ENCODE measurements around the gene MLXIP. TPM values are rescaled to one million over a fixed set of nuclear protein-coding genes. Genes with fewer than 3 reads are reported as not detected.

MLXIP gene
- total RNA-seq, result 36.2 and 55.7 TPM in 2 replicates

GRCh38 chr12:122078141-122079032, at the start of gene MLXIP:
TSS of gene MLXIP (plus strand) at chr12:122078756. CDS start at chr12:122078854, 98 bp downstream.

GRCh38 chr12:122174155-122174845, 95.7 kb downstream of the MLXIP start, which contains the start of gene IL31:
TSS of gene IL31 (minus strand) at chr12:122174221. CDS start at chr12:122174172, 49 bp downstream.

GRCh38 chr12:122182887-122183587, 104.5 kb downstream of the MLXIP start, which contains the start of gene LRRC43:
TSS of gene LRRC43 (plus strand) at chr12:122183123. CDS start at chr12:122183145, 22 bp downstream.

Other genes with a start within 250 kb of the MLXIP start
- gene HPD, start 219.9 kb upstream of the MLXIP start, total RNA-seq, result not detected in 2 replicates
- 41.6 and 106 TPM in 2 replicates for gene PSMD9, start 190.0 kb upstream of the MLXIP start, total RNA-seq
- gene CFAP251, start 160.2 kb upstream of the MLXIP start, total RNA-seq, result 6.1 and 6.5 TPM in 2 replicates
- 5.0 and 9.8 TPM in 2 replicates for gene BCL7A, start 56.9 kb upstream of the MLXIP start, total RNA-seq
- gene IL31, start 95.5 kb downstream of the MLXIP start, total RNA-seq, result not detected in 2 replicates
- gene LRRC43, start 104.4 kb downstream of the MLXIP start, total RNA-seq, result 0.89 and 1.1 TPM in 2 replicates
- 0.65 and 1.2 TPM in 2 replicates for gene B3GNT4, start 125.0 kb downstream of the MLXIP start, total RNA-seq
- gene DIABLO, start 147.3 kb downstream of the MLXIP start, total RNA-seq, result 84.3 and 84.9 TPM in 2 replicates
- gene VPS33A, start 187.7 kb downstream of the MLXIP start, total RNA-seq, result 21.7 and 31.2 TPM in 2 replicates